K562 (cell line): ENCODE results near the gene GSG1. TPM values are rescaled to one million over a fixed set of nuclear protein-coding genes. Genes with fewer than 3 reads are reported as not detected.

Experiments
- ATAC-seq: fragments of 200-7000 bp; cut with Tn5 transposase; 3 replicates; pipeline ENCODE4 v1.9.1; 2020; ENCODE audit warnings: moderate library complexity
- BruUV-seq: library from RNA; stranded (reverse); fragments of 400-500 nt; replicated peaks from 2 replicates; lab custom pipeline; 2021; lab: Mats Ljungman, UMichigan
- CTCF ChIA-PET: fragments of 300-600 bp; formaldehyde crosslinking; extraction: SDS; loops from one replicate; lab custom pipeline; 2021; ENCODE audit warnings: low intra/inter-chr PET ratio; lab: Yijun Ruan, JAX
- POLR2A ChIA-PET: fragments of 300-600, 350-650 bp; sonication (Branson Sonifier 250); formaldehyde crosslinking; extraction: SDS; loops from one replicate; lab custom pipeline; 2021; ENCODE audit warnings: antibody characterized with exemption, inconsistent platforms; lab: Yijun Ruan, JAX
- DNase-seq, 4 experiments: peaks; one replicate each; pipeline versions ENCODE4 v3.0.0 to v3.0.0-alpha.2; 2011 to 2018; ENCODE audit warnings: low spot score in 3 of 4, mixed read lengths in 3 of 4; ENCODE audit errors: extremely low read depth in 1 of 4
- FAIRE-seq: peaks from 2 replicates; lab custom pipeline; 2011; peaks lifted over from hg19 to GRCh38; lab: Jason Lieb, UNC
- H2AFZ ChIP-seq: 2 replicates; pipeline ENCODE4 v1.6.0; 2011; ENCODE audit warnings: low read depth, low read length, control low read depth, inconsistent platforms
- H3K27ac ChIP-seq: fragments of 200-600 bp; 3 replicates; pipeline ENCODE4 v1.8.0; 2011; ENCODE audit warnings: low read depth, mild to moderate bottlenecking, control low read depth, inconsistent platforms, low read length, moderate library complexity, mixed read lengths; ENCODE audit errors: extremely low read depth
- H3K27me3 ChIP-seq, 2 experiments: fragments of 300-600 bp in 1 of 2; 2 replicates in 1 of 2; 3 replicates in 1 of 2; pipeline versions ENCODE4 v1.6.0 to v1.8.0; 2011; ENCODE audit warnings: inconsistent platforms in 2 of 2, low read length in 2 of 2, mild to moderate bottlenecking in 1 of 2, mixed read lengths in 1 of 2, moderate library complexity in 1 of 2; ENCODE audit not compliant: control insufficient read depth in 2 of 2, insufficient read depth in 2 of 2
- H3K36me3 ChIP-seq: fragments of 300-600 bp; 3 replicates; pipeline ENCODE4 v1.8.0; 2011; ENCODE audit warnings: mild to moderate bottlenecking, low read length, inconsistent platforms; ENCODE audit not compliant: control insufficient read depth, insufficient read depth
- H3K4me1 ChIP-seq, 2 experiments: fragments of 200-600 bp in 1 of 2; replicated peaks in 1 of 2; 2 replicates in 1 of 2; 3 replicates in 1 of 2; pipeline versions ENCODE4 v1.5.1 to v1.8.0; 2011; ENCODE audit warnings: inconsistent platforms in 2 of 2, low read length in 2 of 2, mild to moderate bottlenecking in 1 of 2, mixed read lengths in 1 of 2, moderate library complexity in 1 of 2; ENCODE audit not compliant: control insufficient read depth in 2 of 2, insufficient read depth in 2 of 2
- H3K4me2 ChIP-seq: 2 replicates; pipeline ENCODE4 v1.6.1; 2011; ENCODE audit warnings: low read length, control low read depth, inconsistent platforms, mixed read lengths; ENCODE audit not compliant: insufficient read depth
- H3K4me3 ChIP-seq: fragments of 200-600 bp; sonication (generic), shearing (Covaris generic); 2 replicates; pipeline ENCODE4 v1.5.1; 2016; ENCODE audit warnings: control low read depth, inconsistent platforms
- H3K79me2 ChIP-seq: fragments of 200-600 bp; 3 replicates; pipeline ENCODE4 v1.8.0; 2011; ENCODE audit warnings: low read length, inconsistent platforms; ENCODE audit not compliant: control insufficient read depth, insufficient read depth
- H3K9ac ChIP-seq, 2 experiments: 2 replicates each; pipeline versions ENCODE4 v1.6.0 to v1.6.1; 2011; ENCODE audit warnings: low read depth in 2 of 2, low read length in 2 of 2, control low read depth in 1 of 2, inconsistent platforms in 1 of 2, mild to moderate bottlenecking in 1 of 2, mixed read lengths in 1 of 2; ENCODE audit not compliant: insufficient read depth in 1 of 2
- H3K9me1 ChIP-seq: one replicate; pipeline ENCODE4 v1.6.0; 2011; ENCODE audit warnings: inconsistent platforms, mild to moderate bottlenecking, low read length, moderate library complexity; ENCODE audit not compliant: control insufficient read depth, insufficient read depth
- H3K9me3 ChIP-seq: replicated peaks from 2 replicates; pipeline ENCODE4 v1.5.1; 2011; ENCODE audit warnings: low read depth, low read length, inconsistent platforms; ENCODE audit not compliant: control insufficient read depth, insufficient read depth
- H4K20me1 ChIP-seq: replicated peaks from 2 replicates; pipeline ENCODE4 v1.6.1; 2011; ENCODE audit warnings: low read length, inconsistent platforms, mixed read lengths; ENCODE audit not compliant: control insufficient read depth, insufficient read depth
- CLOCK ChIP-seq: fragments of 250-450 bp; sonication (Bioruptor Pico); IDR thresholded peaks from 2 replicates; pipeline ENCODE4 v1.4.0; 2020; ENCODE audit warnings: mild to moderate bottlenecking, moderate library complexity, borderline replicate concordance
- ELF2 ChIP-seq: fragments of 250-450 bp; sonication (Bioruptor Pico); IDR thresholded peaks from 2 replicates; pipeline ENCODE4 v1.5.0; 2021; ENCODE audit warnings: mild to moderate bottlenecking
- ETS1 ChIP-seq: conservative IDR thresholded peaks from 2 replicates; pipeline ENCODE4 v1.6.1; 2011; ENCODE audit warnings: low read depth, mild to moderate bottlenecking, low read length; ENCODE audit not compliant: control insufficient read depth
- HBP1 ChIP-seq: fragments of 450-650 bp; formaldehyde crosslinking; IDR thresholded peaks from 2 replicates; pipeline ENCODE4 v1.4.0; 2022; ENCODE audit warnings: missing genetic modification characterization
- HMGXB4 ChIP-seq: sonication (generic); formaldehyde crosslinking; IDR thresholded peaks from 2 replicates; pipeline ENCODE4 v1.8.1; 2023; ENCODE audit warnings: mild to moderate bottlenecking, missing genetic modification reagents
- ILF3 ChIP-seq: fragments of 450-650 bp; IDR thresholded peaks from 2 replicates; pipeline ENCODE4 v1.6.1; 2018; ENCODE audit warnings: antibody characterized with exemption, mild to moderate bottlenecking, moderate library complexity, borderline replicate concordance
- PHB ChIP-seq: fragments of 250-450 bp; sonication (Bioruptor Pico); IDR thresholded peaks from 2 replicates; pipeline ENCODE4 v1.5.0; 2021
- PTRF ChIP-seq: fragments of 450-650 bp; IDR thresholded peaks from 2 replicates; pipeline ENCODE4 v1.6.1; 2016; ENCODE audit warnings: mild to moderate bottlenecking, missing genetic modification characterization, missing compliant biosample characterization
- RB1 ChIP-seq: fragments of 450-650 bp; IDR thresholded peaks from 2 replicates; pipeline ENCODE4 v1.6.1; 2017; ENCODE audit warnings: low read depth, mild to moderate bottlenecking
- RUNX1 ChIP-seq: sonication (generic); IDR thresholded peaks from 2 replicates; pipeline ENCODE4 v1.6.1; 2016; ENCODE audit warnings: antibody characterized with exemption, low read depth
- SAFB2 ChIP-seq: fragments of 200-400 bp; formaldehyde crosslinking; IDR thresholded peaks from 2 replicates; pipeline ENCODE4 v1.6.1; 2018; ENCODE audit warnings: borderline replicate concordance, low read length, low read depth, moderate library complexity; ENCODE audit not compliant: severe bottlenecking
- SIN3B ChIP-seq: fragments of 450-650 bp; IDR thresholded peaks from 2 replicates; pipeline ENCODE4 v1.6.1; 2017; ENCODE audit warnings: low read depth, mild to moderate bottlenecking, moderate library complexity
- TCF15 ChIP-seq: fragments of 250-450 bp; sonication (Bioruptor Pico); IDR thresholded peaks from 2 replicates; pipeline ENCODE4 v1.8.0; 2022; ENCODE audit warnings: moderate library complexity, mild to moderate bottlenecking, inconsistent platforms
- ZNF12 ChIP-seq: sonication (generic); formaldehyde crosslinking; IDR thresholded peaks from 2 replicates; pipeline ENCODE4 v1.4.0; 2020; ENCODE audit warnings: mild to moderate bottlenecking, missing genetic modification reagents
- ZNF253 ChIP-seq: fragments of 250-450 bp; sonication (Bioruptor Pico); conservative IDR thresholded peaks from 2 replicates; pipeline ENCODE4 v1.6.1; 2021; ENCODE audit warnings: mild to moderate bottlenecking
- ZNF584 ChIP-seq: fragments of 200-800 bp; sonication (Bioruptor generic); IDR thresholded peaks from 2 replicates; pipeline ENCODE4 v1.6.1; 2016; ENCODE audit warnings: low read depth, mild to moderate bottlenecking, missing genetic modification characterization, missing compliant biosample characterization
- WGBS: fragments of 100-300 bp; shearing (Covaris generic); methylation state at CpG from one replicate; pipeline ENCODE4 v1.1.6; 2016; ENCODE audit warnings: low coverage, mixed read lengths; ENCODE audit not compliant: insufficient coverage; ENCODE audit errors: missing lambda C conversion rate; 5-methylcytosine and 5-hydroxymethylcytosine counted together
- in situ Hi-C: fragments of 300-500 bp; cut with MboI; formaldehyde crosslinking; loops from 4 replicates; pipeline ENCODE4 v1.15.0; 2018; ENCODE audit warnings: inconsistent platforms, mixed read lengths
- intact Hi-C: fragments of 100-400 bp; cut with micrococcal nuclease; formaldehyde crosslinking; loops from 2 replicates; pipeline ENCODE4 v1.14.2; 2022
- polyA plus RNA-seq, 8 experiments: library from polyadenylated mRNA; depleted of rRNA in 4 of 8; stranded (reverse) in 5 of 8; unstranded in 3 of 8; fragments of >200 nt; fragmentation: Nextera tagmentation in 2 of 8; fragmentation: Illumina TruSeq in 1 of 8; extraction: Ambion mirVana in 2 of 8; extraction: Trizol in 1 of 8; gene quantifications; 2 replicates each; pipeline versions ENCODE4 v1.2.1 to v1.2.3, GENCODE V29; 2011 to 2014; ENCODE audit warnings: inconsistent platforms in 1 of 8, missing spikeins in 1 of 8
- total RNA-seq, 7 experiments: library from RNA; depleted of rRNA in 6 of 7; stranded (reverse); fragments of >200 nt in 6 of 7; fragmentation: Illumina TruSeq in 2 of 7; extraction: Trizol in 2 of 7; gene quantifications; 2 replicates each; pipeline versions ENCODE4 v1.2.1 to v1.2.3, GENCODE V29; 2011 to 2021; ENCODE audit warnings: low replicate concordance in 1 of 7

GSG1 gene
- total and polyA plus RNA-seq, 9 of the 15 experiments (the other 6 are each of a cell fraction or from before 2014, with no cell fraction given) = not detected

- no peak for ATAC-seq
- H2AFZ ChIP-seq = no peak overlapping the region
- no peak for FAIRE-seq
- no peaks in the 10 kb centered on the region for H3K27me3 ChIP-seq
- H4K20me1 ChIP-seq = no peaks in the 10 kb centered on the region
- intact Hi-C loops = no loop called here
- in situ Hi-C loops = no loop called here
- H3K4me3 ChIP-seq = no peak overlapping the region
- H3K9ac ChIP-seq = no peak overlapping the region
- no peaks in the 10 kb centered on the region for H3K36me3 ChIP-seq
- no peaks in the 10 kb centered on the region for H3K79me2 ChIP-seq
- no peaks in the 10 kb centered on the region for H3K4me1 ChIP-seq
- no peaks in the 10 kb centered on the region for H3K9me1 ChIP-seq
- ChIA-PET CTCF (no interaction called here), POLR2A (no interaction called here)
- no peak for DNase-seq
- WGBS = 0% methylated on average over 2 of the region's 2 CpGs
- no TSS peak for BruUV-seq
- no peak overlapping the region for H3K27ac ChIP-seq
- H3K9me3 ChIP-seq = no peaks in the 10 kb centered on the region
- no peak overlapping the region for H3K4me2 ChIP-seq
- TF ChIP-seq RB1 (no peak), TCF15 (CRISPR knock-in tag) (no peak), SAFB2 (no peak), ZNF253 (CRISPR knock-in tag) (no peak), PHB (CRISPR knock-in tag) (no peak), ZNF12 (CRISPR knock-in tag) (no peak), HMGXB4 (no peak), CLOCK (CRISPR knock-in tag) (no peak), ETS1 (no peak), ZNF584 (CRISPR knock-in tag) (no peak), HBP1 (CRISPR knock-in tag) (no peak), ILF3 (no peak), ELF2 (no peak), PTRF (no peak), RUNX1 (no peak), SIN3B (no peak)
These were observed 40.9 kb upstream of the GSG1 start for GRCh38 chr12:13144266-13144828.
